ENCODE measurements around the gene GH1.

GH1 gene

GRCh38 chr17:63955791-63956190, 37.2 kb upstream of the GH1 start:
- Histone ChIP-seq H3K9me3 (ENCODE audit: control insufficient read depth, low read length) (no peaks in the 10 kb centered on the region), H3K4me3 (ENCODE audit: low read depth, low read length) (no peak overlapping the region), H3K4me1 (peaks cover 14% of the 10 kb centered on the region), H3K27ac (no peak overlapping the region), H3K9ac (no peak overlapping the region), H3K27me3 (ENCODE audit: control insufficient read depth, insufficient read depth, low read length) (no peaks in the 10 kb centered on the region), H3K4me2 (ENCODE audit: low read length) (no peak overlapping the region), H3K79me2 (no peaks in the 10 kb centered on the region), H3K36me3 (ENCODE audit: control insufficient read depth, insufficient read depth, low read length) (no peaks in the 10 kb centered on the region), H2AFZ (no peak overlapping the region)
- no peak for TF ChIP-seq CTCF (IDR thresholded peaks at IDR 0.05)

- H3K9ac ChIP-seq, result no peak overlapping the region
- H2AFZ ChIP-seq, result no peak overlapping the region
- TF ChIP-seq CTCF (IDR thresholded peaks at IDR 0.05), result no peak
- H3K4me2 ChIP-seq (ENCODE audit: low read length), result no peak overlapping the region
- no peaks in the 10 kb centered on the region for H3K9me3 ChIP-seq (ENCODE audit: control insufficient read depth, low read length)
- H3K4me1 ChIP-seq, result peaks cover 14% of the 10 kb centered on the region
- H3K79me2 ChIP-seq, result no peaks in the 10 kb centered on the region
- no peaks in the 10 kb centered on the region for H3K36me3 ChIP-seq (ENCODE audit: control insufficient read depth, insufficient read depth, low read length)
- H3K27ac ChIP-seq, result no peak overlapping the region
- no peak overlapping the region for H3K4me3 ChIP-seq (ENCODE audit: low read depth, low read length)
- no peaks in the 10 kb centered on the region for H3K27me3 ChIP-seq (ENCODE audit: control insufficient read depth, insufficient read depth, low read length)
These were observed 36.6 kb upstream of the GH1 start for GRCh38 chr17:63955232-63955631.

- peak overlapping the region; percentile 15 for H3K27ac ChIP-seq
These were observed 35.9 kb upstream of the GH1 start for GRCh38 chr17:63954402-63955063.

GRCh38 chr17:63950940-63951907, 32.6 kb upstream of the GH1 start:
- Histone ChIP-seq H2AFZ (no peak overlapping the region), H3K27me3 (ENCODE audit: control insufficient read depth, insufficient read depth, low read length) (no peaks in the 10 kb centered on the region), H3K9ac (no peak overlapping the region), H3K79me2 (no peaks in the 10 kb centered on the region), H3K4me3 (ENCODE audit: low read depth, low read length) (no peak overlapping the region), H3K27ac (no peak overlapping the region), H3K4me1 (peaks cover 12% of the 10 kb centered on the region), H3K4me2 (ENCODE audit: low read length) (no peak overlapping the region), H3K36me3 (ENCODE audit: control insufficient read depth, insufficient read depth, low read length) (no peaks in the 10 kb centered on the region), H3K9me3 (ENCODE audit: control insufficient read depth, low read length) (no peaks in the 10 kb centered on the region)
- TF ChIP-seq CTCF (IDR thresholded peaks at IDR 0.05), result peak; percentile 68

More at GRCh38 chr17:63954402-63955063, 35.9 kb upstream of the GH1 start:
- Histone ChIP-seq H3K27me3 (ENCODE audit: control insufficient read depth, insufficient read depth, low read length) (no peaks in the 10 kb centered on the region), H3K9ac (no peak overlapping the region), H3K36me3 (ENCODE audit: control insufficient read depth, insufficient read depth, low read length) (no peaks in the 10 kb centered on the region), H2AFZ (peak overlapping the region; percentile 50), H3K79me2 (no peaks in the 10 kb centered on the region), H3K4me3 (ENCODE audit: low read depth, low read length) (no peak overlapping the region), H3K4me2 (ENCODE audit: low read length) (peak overlapping the region; percentile 23), H3K4me1 (peaks cover 14% of the 10 kb centered on the region), H3K9me3 (ENCODE audit: control insufficient read depth, low read length) (no peaks in the 10 kb centered on the region)
- TF ChIP-seq CTCF (IDR thresholded peaks at IDR 0.05), result no peak
